C4-2B (cell line): ENCODE data around the gene LYSET.

ENCODE experiments used
- H3K27ac ChIP-seq: fragments of 450-650 bp; 2 replicates; pipeline ENCODE4 v1.5.1; 2017
- ZFX ChIP-seq: fragments of 450-650 bp; IDR thresholded peaks from 2 replicates; pipeline ENCODE4 v1.6.1; 2017
- TF ChIP-seq, protein P1 (sequence below): fragments of 450-650 bp; conservative IDR thresholded peaks from 2 replicates; pipeline ENCODE4 v1.5.1; 2017; ENCODE audit warnings: mild to moderate bottlenecking

The LYSET gene

DNA sequence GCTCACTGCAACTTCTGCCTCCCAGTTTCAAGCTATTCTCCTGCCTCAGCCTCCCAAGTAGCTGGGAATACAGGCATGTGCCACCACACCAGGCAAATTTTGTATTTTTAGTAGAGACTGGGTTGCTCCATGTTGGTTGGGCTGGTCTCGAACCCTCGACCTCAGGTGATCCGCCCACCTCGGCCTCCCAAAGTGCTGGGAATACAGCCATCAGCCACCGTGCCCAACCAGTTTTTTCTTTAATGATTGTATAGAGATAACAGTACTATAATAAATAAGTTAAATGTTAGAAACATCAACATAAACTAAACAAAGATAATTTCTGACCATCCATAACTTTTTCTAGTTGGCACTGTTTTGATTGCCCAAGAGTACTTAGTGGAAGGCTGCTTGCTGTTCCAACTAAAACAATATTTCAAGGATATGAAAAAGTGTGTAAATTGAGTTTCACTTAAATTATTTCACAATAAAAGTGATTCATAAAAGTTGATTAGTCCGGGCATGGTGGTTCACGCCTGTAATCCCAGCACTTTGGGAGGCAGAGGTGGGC lies 16.1 kb downstream of the LYSET start:
- H3K27ac ChIP-seq = no peak overlapping the region
- TF ChIP-seq, protein P1, sequence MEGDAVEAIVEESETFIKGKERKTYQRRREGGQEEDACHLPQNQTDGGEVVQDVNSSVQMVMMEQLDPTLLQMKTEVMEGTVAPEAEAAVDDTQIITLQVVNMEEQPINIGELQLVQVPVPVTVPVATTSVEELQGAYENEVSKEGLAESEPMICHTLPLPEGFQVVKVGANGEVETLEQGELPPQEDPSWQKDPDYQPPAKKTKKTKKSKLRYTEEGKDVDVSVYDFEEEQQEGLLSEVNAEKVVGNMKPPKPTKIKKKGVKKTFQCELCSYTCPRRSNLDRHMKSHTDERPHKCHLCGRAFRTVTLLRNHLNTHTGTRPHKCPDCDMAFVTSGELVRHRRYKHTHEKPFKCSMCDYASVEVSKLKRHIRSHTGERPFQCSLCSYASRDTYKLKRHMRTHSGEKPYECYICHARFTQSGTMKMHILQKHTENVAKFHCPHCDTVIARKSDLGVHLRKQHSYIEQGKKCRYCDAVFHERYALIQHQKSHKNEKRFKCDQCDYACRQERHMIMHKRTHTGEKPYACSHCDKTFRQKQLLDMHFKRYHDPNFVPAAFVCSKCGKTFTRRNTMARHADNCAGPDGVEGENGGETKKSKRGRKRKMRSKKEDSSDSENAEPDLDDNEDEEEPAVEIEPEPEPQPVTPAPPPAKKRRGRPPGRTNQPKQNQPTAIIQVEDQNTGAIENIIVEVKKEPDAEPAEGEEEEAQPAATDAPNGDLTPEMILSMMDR = no peak
- no peak for TF ChIP-seq ZFX

DNA sequence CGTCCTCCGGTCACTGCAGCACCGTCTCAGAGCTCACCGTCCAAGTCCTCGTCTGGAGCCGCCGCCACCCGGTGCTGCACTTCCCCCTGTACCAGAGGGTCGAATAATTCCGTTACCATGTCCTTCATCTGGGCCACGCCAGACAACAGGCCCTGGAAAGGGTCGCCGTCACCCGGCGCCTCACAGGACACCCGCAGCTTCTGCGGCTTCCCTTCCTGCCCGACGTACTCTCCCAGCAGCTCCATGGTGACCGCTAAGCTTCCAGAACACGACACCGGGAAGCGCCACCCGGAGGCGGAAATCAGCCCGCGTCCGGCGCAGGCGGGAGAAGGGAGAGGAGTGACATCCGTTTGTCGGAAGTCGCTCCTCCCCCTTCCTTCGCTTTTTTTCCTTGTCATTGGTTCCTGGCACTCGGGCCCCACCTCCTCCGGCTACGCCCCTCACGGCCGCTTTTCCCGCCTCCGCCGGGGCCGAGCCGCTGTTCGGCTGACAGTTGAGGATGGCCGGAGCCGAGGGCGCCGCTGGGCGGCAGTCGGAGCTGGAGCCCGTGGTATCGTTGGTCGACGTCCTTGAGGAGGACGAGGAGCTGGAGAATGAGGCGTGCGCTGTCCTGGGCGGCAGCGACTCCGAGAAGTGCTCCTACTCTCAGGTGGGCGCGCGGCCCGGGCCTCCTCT lies 21.8 kb downstream of the LYSET start, which contains the start of the genes GON7 and UBR7:
GON7 (minus strand) TSS at position 273 of the 675 bp plus-strand sequence; CDS start at position 245, 28 bp downstream.
UBR7 (plus strand) TSS at position 464 of the 675 bp plus-strand sequence; CDS start at position 500, 36 bp downstream.
- TF ChIP-seq, protein P1 = peak; percentile 68
- TF ChIP-seq ZFX = no peak; the same call in 1 of the 2 replicates

GRCh38 chr14:93207468-93208308 lies 22.6 kb downstream of the LYSET start:
- TF ChIP-seq ZFX = peak; percentile 80
- TF ChIP-seq, protein P1 = peak; percentile 61
- H3K27ac ChIP-seq = peak overlapping the region; percentile 85

More for the DNA sequence above, 21.8 kb downstream of the LYSET start, which contains the start of the genes GON7 and UBR7:
- peak within 1 kb of the TSS; percentile 85 for H3K27ac ChIP-seq

DNA sequence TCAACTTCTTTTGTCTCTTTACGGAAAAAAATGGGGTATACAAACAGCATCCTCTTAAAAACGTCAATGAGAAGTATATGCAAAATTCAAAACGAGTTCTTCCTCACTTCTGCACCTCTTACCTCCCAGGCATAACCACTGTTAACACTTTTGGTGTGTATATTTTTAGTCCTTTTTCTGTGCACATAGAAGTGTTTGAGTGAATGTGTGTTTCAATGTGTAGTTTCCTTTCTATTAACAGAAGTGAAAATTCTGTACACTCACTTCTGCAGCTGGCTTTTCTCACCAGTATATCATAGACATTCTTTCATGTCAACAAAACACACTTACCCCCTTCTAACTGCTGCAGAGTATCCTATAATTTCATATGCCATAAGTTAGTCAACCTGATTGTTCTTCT lies 27.3 kb downstream of the LYSET start:
- TF ChIP-seq, protein P1 = no peak
- no peak for TF ChIP-seq ZFX
- H3K27ac ChIP-seq = no peak overlapping the region

DNA sequence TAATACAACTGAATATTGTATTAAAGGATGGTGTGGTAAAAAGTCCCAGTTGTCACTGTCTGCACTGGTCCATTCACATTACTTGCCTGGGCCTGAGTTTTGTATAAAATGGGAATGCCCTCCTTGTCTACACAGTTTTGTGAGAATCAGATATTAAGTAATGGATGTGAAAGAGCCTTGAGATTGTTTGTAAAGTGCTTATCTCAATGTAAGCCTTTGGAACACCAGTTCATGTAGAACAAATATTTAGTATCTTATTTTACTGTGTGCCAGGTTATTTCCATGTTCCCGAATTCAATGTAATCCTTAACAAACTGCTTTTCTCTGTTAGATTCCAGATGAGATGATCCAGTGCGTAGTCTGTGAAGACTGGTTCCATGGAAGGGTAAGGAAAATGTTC lies 29.5 kb downstream of the LYSET start:
- TF ChIP-seq ZFX = no peak
- TF ChIP-seq, protein P1 = no peak
- H3K27ac ChIP-seq = no peak overlapping the region

- H3K27ac ChIP-seq = no peak overlapping the region
- TF ChIP-seq, protein P1 = peak; percentile 87
- TF ChIP-seq ZFX = no peak
These were observed 34.1 kb downstream of the LYSET start for GRCh38 chr14:93219103-93219726.
